Tibial artery (tissue), 4 donors: ENCODE data around the gene LRRC74A.

ENCODE experiments used
- DNase-seq, 2 donors: peaks; one replicate each; pipeline ENCODE4 v3.0.0-alpha.2; 2019
- H3K27ac ChIP-seq, 2 donors: fragments of 200-600 bp; sonication (generic) in 1 of 2; 1 replicate in 1 of 2; 2 replicates in 1 of 2; pipeline ENCODE4 v1.5.1; 2018 to 2019; ENCODE audit warnings: mild to moderate bottlenecking in 1 of 2
- H3K27me3 ChIP-seq, 2 donors: fragments of 200-600 bp; sonication (generic) in 1 of 2; one replicate each; pipeline versions ENCODE4 v1.5.1 to v1.6.0; 2016 to 2019
- H3K36me3 ChIP-seq, 3 donors: fragments of 200-600 bp; sonication (generic) in 2 of 3; one replicate each; pipeline ENCODE4 v1.5.1; 2016 to 2019; ENCODE audit warnings: mild to moderate bottlenecking in 2 of 3
- H3K4me1 ChIP-seq, 4 donors: fragments of 200-600 bp; sonication (generic) in 2 of 4; 1 replicate in 3 of 4; 2 replicates in 1 of 4; pipeline ENCODE4 v1.5.1; 2016 to 2019
- H3K4me3 ChIP-seq, 2 donors: fragments of 200-600 bp; sonication (generic) in 1 of 2; 1 replicate in 1 of 2; 2 replicates in 1 of 2; pipeline ENCODE4 v1.5.1; 2018 to 2019; ENCODE audit warnings: mild to moderate bottlenecking in 2 of 2
- H3K9me3 ChIP-seq, 3 donors: fragments of 200-600 bp; sonication (generic) in 1 of 3; one replicate each; pipeline ENCODE4 v1.5.1; 2016 to 2019
- intact Hi-C: fragments of 100-400 bp; cut with DNase I; formaldehyde crosslinking; loops from one replicate; pipeline ENCODE4 v1.15.0; 2023; ENCODE audit warnings: low total_unique reads
- TF ChIP-seq, protein P1 (sequence below), 2 experiments: fragments of 200-600 bp in 1 of 2; fragments of 450-650 bp in 1 of 2; IDR thresholded peaks; one replicate each; pipeline ENCODE4 v1.5.1; 2017 to 2019; ENCODE audit warnings: antibody characterized with exemption in 2 of 2, mild to moderate bottlenecking in 1 of 2, moderate library complexity in 1 of 2

Gene LRRC74A

DNA sequence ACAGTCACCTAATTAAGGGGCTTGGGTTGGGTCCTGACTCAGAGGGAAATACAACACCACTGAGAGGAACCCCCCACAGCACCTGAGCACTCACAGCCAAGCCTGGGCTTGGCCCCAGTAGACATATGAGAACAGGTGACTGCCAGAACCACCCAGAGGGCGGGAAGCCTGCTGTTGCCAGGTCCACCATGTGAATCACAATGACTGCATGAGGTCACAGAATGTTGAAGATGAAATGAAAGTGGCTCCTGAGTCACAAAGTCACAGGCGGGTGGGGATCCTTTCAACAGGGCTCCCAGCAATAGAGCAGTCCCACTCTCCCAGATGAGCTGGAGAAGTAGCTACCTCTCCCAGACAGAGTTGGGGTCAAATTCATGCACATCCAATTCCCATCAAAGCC, at the start of gene LRRC74A:
LRRC74A (plus strand) TSS at position 287 of the 400 bp plus-strand sequence. CDS start 290 bp downstream, outside the sequence.
- no peaks in the 10 kb centered on the region for H3K27me3 ChIP-seq
- H3K27ac ChIP-seq = no peak within 1 kb of the TSS
- intact Hi-C loops = no loop called here
- H3K9me3 ChIP-seq = no peaks in the 10 kb centered on the region
- H3K4me3 ChIP-seq = no peak within 1 kb of the TSS
- TF ChIP-seq, protein P1, sequence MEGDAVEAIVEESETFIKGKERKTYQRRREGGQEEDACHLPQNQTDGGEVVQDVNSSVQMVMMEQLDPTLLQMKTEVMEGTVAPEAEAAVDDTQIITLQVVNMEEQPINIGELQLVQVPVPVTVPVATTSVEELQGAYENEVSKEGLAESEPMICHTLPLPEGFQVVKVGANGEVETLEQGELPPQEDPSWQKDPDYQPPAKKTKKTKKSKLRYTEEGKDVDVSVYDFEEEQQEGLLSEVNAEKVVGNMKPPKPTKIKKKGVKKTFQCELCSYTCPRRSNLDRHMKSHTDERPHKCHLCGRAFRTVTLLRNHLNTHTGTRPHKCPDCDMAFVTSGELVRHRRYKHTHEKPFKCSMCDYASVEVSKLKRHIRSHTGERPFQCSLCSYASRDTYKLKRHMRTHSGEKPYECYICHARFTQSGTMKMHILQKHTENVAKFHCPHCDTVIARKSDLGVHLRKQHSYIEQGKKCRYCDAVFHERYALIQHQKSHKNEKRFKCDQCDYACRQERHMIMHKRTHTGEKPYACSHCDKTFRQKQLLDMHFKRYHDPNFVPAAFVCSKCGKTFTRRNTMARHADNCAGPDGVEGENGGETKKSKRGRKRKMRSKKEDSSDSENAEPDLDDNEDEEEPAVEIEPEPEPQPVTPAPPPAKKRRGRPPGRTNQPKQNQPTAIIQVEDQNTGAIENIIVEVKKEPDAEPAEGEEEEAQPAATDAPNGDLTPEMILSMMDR (IDR thresholded peaks at IDR 0.05) = no peak
- H3K4me1 ChIP-seq = peaks cover 0 to 24% (median 2%) of the 10 kb centered on the region in 4 donors
- no peak for DNase-seq
- H3K36me3 ChIP-seq = no peaks in the 10 kb centered on the region

DNA sequence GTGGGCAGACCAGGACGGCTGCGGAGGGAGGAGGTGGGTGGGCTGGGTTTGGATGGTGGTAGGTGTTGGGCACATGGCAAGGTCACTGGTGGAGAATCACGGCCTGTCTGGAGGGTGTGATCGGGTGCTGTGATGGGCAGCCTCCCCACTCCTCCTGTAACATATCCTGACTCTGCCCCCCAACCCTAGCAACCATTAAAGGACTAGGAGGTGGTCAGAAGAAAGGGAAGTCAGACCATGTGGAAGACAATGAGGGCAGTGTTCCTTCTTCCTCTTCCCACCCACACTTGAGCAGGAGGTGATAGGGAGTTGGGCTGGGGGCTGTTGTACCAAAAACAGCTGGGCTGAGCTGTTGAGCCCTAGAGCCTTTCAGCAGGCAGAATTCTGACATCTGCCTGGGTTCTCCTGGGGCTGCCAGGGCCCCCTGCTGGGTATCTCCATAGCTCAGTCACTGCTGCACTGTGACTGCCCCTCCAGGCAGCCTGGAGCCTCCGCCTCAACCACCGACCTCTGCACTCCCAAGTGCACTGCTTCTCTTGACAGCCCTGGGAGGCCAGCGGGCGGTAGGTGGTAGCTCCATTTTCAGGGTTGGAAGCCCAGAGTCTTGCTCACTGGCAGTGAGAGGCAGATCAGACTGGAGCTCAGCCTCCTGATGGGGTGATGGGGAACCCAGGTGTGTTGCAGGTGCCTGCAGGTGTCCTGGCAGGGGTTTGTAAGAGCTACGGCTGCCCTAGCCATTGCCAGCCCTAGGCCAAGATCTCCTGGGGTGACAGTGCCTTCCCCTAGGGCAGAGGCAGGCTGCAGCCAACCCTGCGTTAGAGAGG, 49.6 kb upstream of the LRRC74A start:
- TF ChIP-seq, protein P1 (IDR thresholded peaks at IDR 0.05) = no peak

DNA sequence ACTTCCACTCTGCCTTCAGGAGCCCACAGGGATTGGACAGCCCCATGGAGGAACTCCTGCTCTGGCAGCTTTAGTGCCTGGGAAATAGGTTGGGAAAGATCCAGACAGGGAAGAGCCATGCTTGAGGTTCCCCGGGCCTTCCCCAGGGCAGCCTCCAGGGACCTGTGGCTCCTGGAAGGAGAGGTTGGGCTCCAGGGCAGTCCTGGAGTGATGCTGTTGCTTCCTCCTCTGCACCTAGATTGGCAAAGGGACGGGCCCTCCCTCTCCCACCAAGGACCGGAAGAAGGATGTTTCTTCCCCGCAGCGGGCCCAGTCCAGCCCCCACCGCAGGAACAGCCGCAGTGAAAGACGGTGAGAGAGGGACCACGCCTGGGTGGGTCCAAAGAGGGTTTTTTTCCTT, 48.5 kb upstream of the LRRC74A start:
- Histone ChIP-seq H3K36me3 (peaks cover 10 to 58% (median 38%) of the 10 kb centered on the region in 3 donors), H3K9me3 (no peaks in the 10 kb centered on the region), H3K4me1 (peaks cover 0 to 51% (median 40%) of the 10 kb centered on the region in 4 donors), H3K27me3 (no peaks in the 10 kb centered on the region), H3K4me3 (no peak overlapping the region), H3K27ac (no peak overlapping the region)
- no peak for DNase-seq
- intact Hi-C loops = no loop called here
- TF ChIP-seq, protein P1 (IDR thresholded peaks at IDR 0.05) = no peak

More for the DNA sequence above, 49.6 kb upstream of the LRRC74A start:
- Histone ChIP-seq H3K9me3 (no peaks in the 10 kb centered on the region), H3K36me3 (peaks cover 10 to 49% (median 38%) of the 10 kb centered on the region in 3 donors), H3K4me1 (peaks cover 0 to 51% (median 44%) of the 10 kb centered on the region in 4 donors), H3K27ac (no peak overlapping the region), H3K27me3 (no peaks in the 10 kb centered on the region), H3K4me3 (no peak overlapping the region)
- no peak for DNase-seq
- intact Hi-C loops = no loop called here

DNA sequence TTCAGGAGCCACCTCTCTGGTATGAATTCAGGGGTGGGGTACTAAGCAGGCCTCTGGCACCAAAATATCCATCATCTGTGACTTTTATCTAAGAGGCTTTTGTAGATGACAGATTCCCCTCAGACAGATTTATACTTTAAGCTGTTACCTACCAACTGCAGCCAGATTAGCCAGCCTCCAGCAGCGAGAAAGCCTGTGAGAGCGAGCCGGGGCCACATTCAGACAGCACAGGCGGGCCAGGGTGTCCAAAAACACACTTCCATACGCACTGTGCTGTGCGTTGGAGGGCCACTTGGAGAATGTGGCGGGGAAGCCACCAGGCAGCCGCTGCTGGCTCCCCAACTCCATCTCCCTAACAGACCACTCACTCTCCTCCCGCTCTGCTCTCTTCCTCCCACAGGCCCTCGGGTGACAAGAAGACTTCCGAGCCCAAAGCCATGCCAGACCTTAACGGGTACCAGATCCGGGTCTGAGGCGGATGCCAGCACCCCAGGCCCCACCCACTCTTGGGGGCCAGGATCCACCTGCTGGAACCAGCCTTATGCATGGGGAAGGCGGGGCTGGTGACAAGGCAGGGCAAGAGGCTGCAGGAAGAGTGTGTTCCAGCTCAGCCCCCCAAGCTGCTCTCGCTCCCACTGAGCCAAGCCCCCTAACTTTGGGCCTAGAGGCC, 47.5 kb upstream of the LRRC74A start:
- Histone ChIP-seq H3K4me1 (peaks cover 0 to 51% (median 36%) of the 10 kb centered on the region in 4 donors), H3K36me3 (peaks cover 10 to 58% (median 38%) of the 10 kb centered on the region in 3 donors), H3K27me3 (no peaks in the 10 kb centered on the region), H3K4me3 (no peak overlapping the region), H3K9me3 (no peaks in the 10 kb centered on the region), H3K27ac (no peak overlapping the region)
- intact Hi-C loops = no loop called here
- no peak for DNase-seq
- TF ChIP-seq, protein P1 (IDR thresholded peaks at IDR 0.05) = no peak

DNA sequence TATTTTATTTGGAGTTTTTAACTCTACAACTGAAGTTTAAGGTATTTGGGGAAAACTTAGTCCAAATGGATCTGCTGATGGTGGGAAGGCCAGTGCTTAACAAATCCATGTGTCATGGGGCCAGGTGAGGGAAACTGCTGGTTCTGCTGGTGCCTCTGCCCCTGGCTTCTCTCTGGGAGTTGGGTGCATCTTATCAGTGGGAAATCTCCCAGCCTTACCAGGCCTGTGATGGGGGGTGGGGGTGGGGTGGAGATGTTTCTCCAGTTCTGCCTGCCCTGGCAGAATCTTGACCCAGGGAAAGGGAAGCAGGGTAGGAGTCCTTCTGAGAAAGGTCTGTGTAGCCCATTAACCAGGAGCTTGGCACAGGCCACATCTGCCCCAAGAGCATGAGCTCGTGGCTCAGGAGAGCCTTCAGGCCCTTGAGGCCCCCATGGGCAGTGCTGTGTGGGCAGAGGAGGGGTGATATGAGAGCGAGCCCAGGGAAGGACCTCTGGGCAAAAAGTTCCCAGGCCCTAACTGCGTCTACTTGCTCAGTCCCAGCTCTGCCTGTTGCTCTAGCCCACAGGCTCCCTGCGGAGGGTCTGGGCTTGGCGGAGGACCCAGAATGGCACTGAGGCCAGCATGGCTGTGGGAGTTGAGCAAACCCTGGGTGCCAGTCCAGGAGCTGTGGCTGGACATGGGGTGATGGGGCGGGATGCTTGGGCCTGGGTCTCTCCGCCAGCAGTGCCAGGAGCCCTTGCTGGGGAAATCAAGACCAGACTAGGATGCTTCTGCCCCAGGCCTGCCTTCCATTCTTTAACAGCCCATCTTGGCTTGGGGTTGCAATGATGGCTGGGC, 46.8 kb upstream of the LRRC74A start:
- no peaks in the 10 kb centered on the region for H3K9me3 ChIP-seq
- no peaks in the 10 kb centered on the region for H3K27me3 ChIP-seq
- TF ChIP-seq, protein P1 (IDR thresholded peaks at IDR 0.05) = no peak
- no peak for DNase-seq
- intact Hi-C loops = no loop called here
- peak overlapping the region; percentile 52 to 72 for H3K27ac ChIP-seq
- H3K36me3 ChIP-seq = peaks cover 10 to 61% (median 38%) of the 10 kb centered on the region in 3 donors
- peaks cover 0 to 50% (median 30%) of the 10 kb centered on the region in 4 donors for H3K4me1 ChIP-seq
- no peak overlapping the region for H3K4me3 ChIP-seq
